MCF 10A (cell line): ENCODE results near the gene PHF21A. TPM values are rescaled to one million over a fixed set of nuclear protein-coding genes. Genes with fewer than 3 reads are reported as not detected.

Experiments
- BruUV-seq: library from RNA; stranded (reverse); fragments of 400-500 nt; replicated peaks from 2 replicates; lab custom pipeline; 2021; lab: Mats Ljungman, UMichigan
- CTCF ChIA-PET: fragments of 300-600 bp; sonication (Branson Sonifier 250); formaldehyde crosslinking; extraction: SDS; loops from one replicate; lab custom pipeline; 2021; ENCODE audit warnings: antibody characterized with exemption, inconsistent platforms; lab: Yijun Ruan, JAX
- POLR2A ChIA-PET: fragments of 300-600, 350-650 bp; sonication (Branson Sonifier 250); formaldehyde crosslinking; extraction: SDS; loops from one replicate; lab custom pipeline; 2020; ENCODE audit warnings: antibody characterized with exemption, inconsistent platforms; lab: Yijun Ruan, JAX
- DNase-seq: peaks from one replicate; pipeline ENCODE4 v3.0.0-alpha.2; 2018; ENCODE audit not compliant: unreplicated experiment
- H3K27ac Mint-ChIP-seq: one replicate; pipeline ENCODE4 v1.8.0; 2022; ENCODE audit warnings: mild to moderate bottlenecking, low read depth, mixed read lengths; ENCODE audit not compliant: unreplicated experiment
- H3K27me3 Mint-ChIP-seq: one replicate; pipeline ENCODE4 v1.8.0; 2022; ENCODE audit warnings: mixed read lengths; ENCODE audit not compliant: insufficient read depth, unreplicated experiment
- H3K36me3 Mint-ChIP-seq: one replicate; pipeline ENCODE4 v1.8.0; 2022; ENCODE audit warnings: mild to moderate bottlenecking, moderate library complexity, mixed read lengths; ENCODE audit not compliant: insufficient read depth, unreplicated experiment
- H3K4me1 Mint-ChIP-seq: one replicate; pipeline ENCODE4 v1.8.0; 2022; ENCODE audit warnings: mixed read lengths; ENCODE audit not compliant: insufficient read depth, unreplicated experiment
- H3K4me3 Mint-ChIP-seq: one replicate; pipeline ENCODE4 v1.8.0; 2022; ENCODE audit warnings: mild to moderate bottlenecking, moderate library complexity, mixed read lengths; ENCODE audit not compliant: unreplicated experiment
- H3K9me3 Mint-ChIP-seq: one replicate; pipeline ENCODE4 v1.8.0; 2022; ENCODE audit warnings: mixed read lengths; ENCODE audit not compliant: unreplicated experiment
- intact Hi-C: fragments of 100-400 bp; cut with micrococcal nuclease; formaldehyde crosslinking; loops from 2 replicates; pipeline ENCODE4 v1.14.1; 2022
- total RNA-seq: library from RNA; stranded (reverse); gene quantifications from 2 replicates; pipeline ENCODE4 v1.2.3, GENCODE V29; 2022
- TF ChIP-seq, protein P1 (sequence below): fragments of 200-600 bp; IDR thresholded peaks from one replicate; pipeline ENCODE4 v1.8.0; 2022; ENCODE audit warnings: antibody characterized with exemption, mild to moderate bottlenecking; ENCODE audit not compliant: unreplicated experiment

The PHF21A gene
- total RNA-seq, 1 experiment from 2014 or later = 37.6 TPM

DNA sequence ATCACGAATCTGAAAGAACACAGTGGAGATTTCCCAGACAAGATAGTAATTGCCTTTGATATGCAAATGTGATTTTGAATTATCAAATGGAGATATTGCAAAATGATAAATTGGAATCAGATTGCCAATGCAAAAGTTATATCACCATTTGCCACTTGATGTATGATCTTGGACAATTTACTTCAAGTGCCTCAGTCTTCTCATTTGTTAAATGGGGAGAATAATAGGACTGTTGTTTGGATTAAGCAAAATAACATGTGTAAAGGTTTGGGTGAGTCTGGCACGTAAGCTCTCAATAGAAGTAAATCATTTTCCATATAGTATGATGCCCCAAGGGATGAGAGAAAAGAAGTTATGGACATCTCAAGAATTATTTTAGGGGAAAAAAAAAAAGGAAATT is 7.9 kb upstream of the PHF21A start:
- Mint-ChIP-seq H3K4me1 (peaks cover 8% of the 10 kb centered on the region), H3K36me3 (no peaks in the 10 kb centered on the region), H3K4me3 (no peak overlapping the region), H3K27ac (no peak overlapping the region), H3K9me3 (no peaks in the 10 kb centered on the region), H3K27me3 (no peaks in the 10 kb centered on the region)
- CTCF ChIA-PET = interaction anchor here (0.6 to 1.7 kb wide), 3 partner anchors 31 to 696 kb away, joined by 3 to 4 read pairs (median 4); no protein-coding TSS in a partner anchor
- POLR2A ChIA-PET = interaction anchor here (0.6 to 1.6 kb wide), 3 partner anchors 79 to 706 kb away, joined by 3 to 5 read pairs (median 3); no protein-coding TSS in a partner anchor
- intact Hi-C loops = no loop called here
- no TSS peak for BruUV-seq
- TF ChIP-seq, protein P1, sequence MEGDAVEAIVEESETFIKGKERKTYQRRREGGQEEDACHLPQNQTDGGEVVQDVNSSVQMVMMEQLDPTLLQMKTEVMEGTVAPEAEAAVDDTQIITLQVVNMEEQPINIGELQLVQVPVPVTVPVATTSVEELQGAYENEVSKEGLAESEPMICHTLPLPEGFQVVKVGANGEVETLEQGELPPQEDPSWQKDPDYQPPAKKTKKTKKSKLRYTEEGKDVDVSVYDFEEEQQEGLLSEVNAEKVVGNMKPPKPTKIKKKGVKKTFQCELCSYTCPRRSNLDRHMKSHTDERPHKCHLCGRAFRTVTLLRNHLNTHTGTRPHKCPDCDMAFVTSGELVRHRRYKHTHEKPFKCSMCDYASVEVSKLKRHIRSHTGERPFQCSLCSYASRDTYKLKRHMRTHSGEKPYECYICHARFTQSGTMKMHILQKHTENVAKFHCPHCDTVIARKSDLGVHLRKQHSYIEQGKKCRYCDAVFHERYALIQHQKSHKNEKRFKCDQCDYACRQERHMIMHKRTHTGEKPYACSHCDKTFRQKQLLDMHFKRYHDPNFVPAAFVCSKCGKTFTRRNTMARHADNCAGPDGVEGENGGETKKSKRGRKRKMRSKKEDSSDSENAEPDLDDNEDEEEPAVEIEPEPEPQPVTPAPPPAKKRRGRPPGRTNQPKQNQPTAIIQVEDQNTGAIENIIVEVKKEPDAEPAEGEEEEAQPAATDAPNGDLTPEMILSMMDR = no peak
- no peak for DNase-seq

DNA sequence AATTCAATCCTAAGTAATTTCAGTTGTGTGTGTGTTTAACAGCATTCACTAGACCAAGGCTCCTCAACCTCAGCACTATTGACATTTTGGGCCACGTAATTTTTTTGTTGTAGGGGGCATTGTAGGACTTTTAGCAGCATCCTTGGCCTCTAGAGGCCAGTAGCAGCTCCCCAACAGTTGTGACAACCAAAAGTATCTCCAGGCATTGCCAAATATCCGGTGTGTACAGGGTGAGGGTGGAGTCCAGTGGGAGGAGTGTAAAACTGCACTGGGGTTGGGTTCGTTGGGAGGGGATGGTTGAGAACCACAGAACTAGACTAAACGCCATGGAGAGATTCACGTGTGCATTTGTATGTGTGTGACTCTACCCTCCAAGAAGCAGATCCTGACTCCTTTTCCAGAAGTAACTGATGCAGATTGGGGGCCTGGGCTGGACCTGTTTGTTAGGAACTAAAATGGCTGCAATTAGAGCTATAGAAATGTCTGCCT is 5.9 kb upstream of the PHF21A start:
- no TSS peak for BruUV-seq
- ChIA-PET CTCF (interaction anchor here (0.7 to 1.5 kb wide), 2 partner anchors 33 to 188 kb away, joined by 3 to 4 read pairs; no protein-coding TSS in a partner anchor), POLR2A (interaction anchor here (0.6 to 1.8 kb wide), 8 partner anchors 9 to 116 kb away, joined by 3 to 9 read pairs (median 4); no protein-coding TSS in a partner anchor)
- TF ChIP-seq, protein P1 = peak; percentile 50
- H3K9me3 Mint-ChIP-seq = no peaks in the 10 kb centered on the region
- no peak overlapping the region for H3K27ac Mint-ChIP-seq
- no peaks in the 10 kb centered on the region for H3K27me3 Mint-ChIP-seq
- H3K4me3 Mint-ChIP-seq = no peak overlapping the region
- H3K4me1 Mint-ChIP-seq = peaks cover 8% of the 10 kb centered on the region
- intact Hi-C loops = loop anchor here (1.0 kb wide), 2 partner anchors 110 to 181 kb away; no protein-coding TSS in a partner anchor
- DNase-seq = peak; percentile 94
- no peaks in the 10 kb centered on the region for H3K36me3 Mint-ChIP-seq

DNA sequence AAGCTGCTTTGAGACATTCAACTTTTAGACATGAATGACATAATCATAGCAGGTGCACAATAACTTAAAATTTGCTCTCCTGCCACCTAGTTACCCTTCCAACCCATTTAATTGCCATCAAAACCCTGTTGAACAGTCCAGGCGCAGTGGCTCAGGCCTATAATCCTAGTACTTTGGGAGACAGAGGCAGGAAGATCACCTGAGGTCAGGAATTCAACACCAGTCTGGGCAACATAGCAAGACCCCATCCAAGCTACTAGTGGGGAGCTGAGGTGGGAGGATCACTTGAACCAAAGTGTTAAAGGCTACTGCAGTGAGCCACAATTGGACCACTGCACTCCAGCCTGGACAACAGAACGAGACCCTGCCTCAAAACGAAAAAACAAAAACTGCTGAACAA is 4.0 kb upstream of the PHF21A start:
- DNase-seq = no peak
- ChIA-PET CTCF (interaction anchor here (0.8 to 2.2 kb wide), 7 partner anchors 9 to 191 kb away, joined by 3 to 11 read pairs (median 5); no protein-coding TSS in a partner anchor), POLR2A (interaction anchor here (0.7 to 4.4 kb wide), 5 partner anchors 10 to 505 kb away, joined by 3 to 28 read pairs (median 4); no protein-coding TSS in a partner anchor)
- no peaks in the 10 kb centered on the region for H3K36me3 Mint-ChIP-seq
- no TSS peak for BruUV-seq
- H3K27ac Mint-ChIP-seq = no peak overlapping the region
- H3K9me3 Mint-ChIP-seq = no peaks in the 10 kb centered on the region
- H3K27me3 Mint-ChIP-seq = no peaks in the 10 kb centered on the region
- TF ChIP-seq, protein P1 = no peak
- intact Hi-C loops = no loop called here
- H3K4me3 Mint-ChIP-seq = no peak overlapping the region
- peaks cover 8% of the 10 kb centered on the region for H3K4me1 Mint-ChIP-seq

DNA sequence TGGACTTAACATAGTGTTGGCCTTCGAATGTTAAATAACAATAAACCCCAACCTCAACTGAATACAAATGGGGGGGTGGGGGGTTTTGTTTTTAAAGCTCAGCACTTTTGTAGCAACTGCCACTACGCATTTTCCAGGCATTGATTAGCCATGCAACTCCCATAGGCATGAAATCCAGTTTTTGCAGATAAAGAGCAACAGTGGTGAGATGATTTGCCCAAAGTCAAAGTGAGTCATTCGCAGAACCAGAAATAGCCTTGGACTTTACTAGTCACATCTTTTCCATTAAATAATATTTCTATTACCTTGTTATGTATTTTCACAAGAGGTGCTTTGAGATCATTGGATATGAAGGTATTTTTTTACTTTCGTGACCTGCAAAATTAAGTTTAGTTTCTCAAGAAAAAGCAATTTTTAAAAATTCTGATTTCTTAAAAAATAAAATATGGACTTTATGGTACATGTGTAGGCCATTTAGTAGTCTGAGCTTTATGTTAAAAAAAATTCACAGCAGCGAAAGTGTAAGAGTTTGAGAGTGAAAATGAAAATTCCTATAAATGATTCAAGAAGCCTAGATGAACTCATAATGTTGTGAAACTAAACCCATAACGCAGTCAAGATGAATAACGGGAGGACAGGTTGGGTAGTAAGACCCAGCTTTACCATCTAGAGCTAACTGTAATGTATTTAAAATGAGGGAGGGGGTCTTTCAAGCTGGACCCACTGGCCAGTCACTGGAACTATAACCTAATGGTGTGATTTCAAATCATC is 1.9 kb upstream of the PHF21A start:
- POLR2A ChIA-PET = interaction anchor here (0.6 to 4.4 kb wide), 11 partner anchors 10 to 1455 kb away, joined by 3 to 28 read pairs (median 3); partner anchors contain the start of gene CRY2
- H3K27ac Mint-ChIP-seq = no peak overlapping the region

More for the DNA sequence above, 1.9 kb upstream of the PHF21A start:
- Mint-ChIP-seq H3K9me3 (no peaks in the 10 kb centered on the region), H3K4me3 (peak overlapping the region; percentile 94), H3K4me1 (peaks cover 21% of the 10 kb centered on the region), H3K27me3 (no peaks in the 10 kb centered on the region), H3K36me3 (no peaks in the 10 kb centered on the region)
- CTCF ChIA-PET = interaction anchor here (0.7 to 2.4 kb wide), 4 partner anchors 18 to 186 kb away, joined by 3 to 5 read pairs (median 4); no protein-coding TSS in a partner anchor
- peak; percentile 13 for DNase-seq
- intact Hi-C loops = no loop called here
- TF ChIP-seq, protein P1 = no peak
- no TSS peak for BruUV-seq
